H9 (cell line): Measurements from ENCODE around the gene XPNPEP2. TPM values are rescaled to one million over a fixed set of nuclear protein-coding genes. Genes with fewer than 3 reads are reported as not detected.

Experiments used
- DNase-seq: peaks from one replicate; pipeline ENCODE4 v3.0.0-alpha.2; 2017
- H2AFZ ChIP-seq: one replicate; pipeline ENCODE4 v1.6.1; 2013; ENCODE audit warnings: mild to moderate bottlenecking, low read length, control low read depth, moderate library complexity
- H2AK5ac ChIP-seq: 2 replicates; pipeline ENCODE4 v1.6.1; 2013; ENCODE audit warnings: low read length, control low read depth, mixed read lengths; ENCODE audit not compliant: insufficient read length
- H2BK120ac ChIP-seq: one replicate; pipeline ENCODE4 v1.6.1; 2013; ENCODE audit warnings: low read depth, mild to moderate bottlenecking, low read length, control low read depth, inconsistent platforms; ENCODE audit not compliant: poor library complexity, severe bottlenecking
- H2BK12ac ChIP-seq: 2 replicates; pipeline ENCODE4 v1.6.1; 2013; ENCODE audit warnings: low read length, control low read depth, mixed read lengths, low read depth; ENCODE audit not compliant: insufficient read length
- H2BK15ac ChIP-seq: 2 replicates; pipeline ENCODE4 v1.6.1; 2013; ENCODE audit warnings: low read depth, low read length, control low read depth
- H2BK20ac ChIP-seq: one replicate; pipeline ENCODE4 v1.6.1; 2013; ENCODE audit warnings: low read depth, mild to moderate bottlenecking, low read length, control low read depth, inconsistent platforms; ENCODE audit not compliant: poor library complexity, severe bottlenecking
- H2BK5ac ChIP-seq: 2 replicates; pipeline ENCODE4 v1.6.1; 2013; ENCODE audit warnings: low read length, control low read depth, mixed read lengths; ENCODE audit not compliant: insufficient read length
- H3K14ac ChIP-seq: 2 replicates; pipeline ENCODE4 v1.6.1; 2013; ENCODE audit warnings: low read length, control low read depth; ENCODE audit not compliant: insufficient read depth
- H3K18ac ChIP-seq: 2 replicates; pipeline ENCODE4 v1.6.1; 2013; ENCODE audit warnings: low read depth, mild to moderate bottlenecking, mixed read lengths, low read length, control low read depth; ENCODE audit not compliant: insufficient read length
- H3K23ac ChIP-seq: 2 replicates; pipeline ENCODE4 v1.6.1; 2013; ENCODE audit warnings: low read length, control low read depth, mixed read lengths, low read depth; ENCODE audit not compliant: insufficient read length
- H3K23me2 ChIP-seq: 2 replicates; pipeline ENCODE4 v1.6.1; 2013; ENCODE audit warnings: low read depth, mild to moderate bottlenecking, mixed read lengths, low read length, control low read depth; ENCODE audit not compliant: insufficient read length, poor library complexity, severe bottlenecking
- H3K27ac ChIP-seq: 2 replicates; pipeline ENCODE4 v1.5.1; 2013; ENCODE audit warnings: low read length, control low read depth, mixed read lengths, low read depth; ENCODE audit not compliant: insufficient read length
- H3K27me3 ChIP-seq: 2 replicates; pipeline ENCODE4 v1.6.1; 2013; ENCODE audit warnings: low read length, control low read depth, inconsistent platforms; ENCODE audit not compliant: insufficient read depth
- H3K4ac ChIP-seq: 2 replicates; pipeline ENCODE4 v1.6.1; 2013; ENCODE audit warnings: low read depth, mild to moderate bottlenecking, control low read depth, inconsistent platforms, low read length, moderate library complexity
- H3K4me1 ChIP-seq: 2 replicates; pipeline ENCODE4 v1.6.1; 2013; ENCODE audit warnings: low read length, control low read depth, inconsistent platforms; ENCODE audit not compliant: insufficient read depth
- H3K4me2 ChIP-seq: 2 replicates; pipeline ENCODE4 v1.6.1; 2013; ENCODE audit warnings: low read length, control low read depth, mixed read lengths; ENCODE audit not compliant: insufficient read length, insufficient read depth
- H3K56ac ChIP-seq: 2 replicates; pipeline ENCODE4 v1.6.1; 2013; ENCODE audit warnings: low read depth, mild to moderate bottlenecking, mixed read lengths, low read length, control low read depth; ENCODE audit not compliant: insufficient read length
- H3K79me1 ChIP-seq: 2 replicates; pipeline ENCODE4 v1.6.1; 2013; ENCODE audit warnings: low read depth, mild to moderate bottlenecking, moderate library complexity, low read length, control low read depth, inconsistent platforms; ENCODE audit not compliant: insufficient read depth, poor library complexity, severe bottlenecking
- H3K79me2 ChIP-seq: 2 replicates; pipeline ENCODE4 v1.6.1; 2013; ENCODE audit warnings: low read length, control low read depth, inconsistent platforms; ENCODE audit not compliant: insufficient read depth
- H3K9ac ChIP-seq: 2 replicates; pipeline ENCODE4 v1.6.1; 2013; ENCODE audit warnings: low read length, control low read depth, mixed read lengths; ENCODE audit not compliant: insufficient read length; ENCODE audit errors: extremely low read depth
- H3K9me3 ChIP-seq: one replicate; pipeline ENCODE4 v1.6.1; 2013; ENCODE audit warnings: low read depth, low read length, inconsistent platforms; ENCODE audit not compliant: control insufficient read depth
- H3T11ph ChIP-seq: one replicate; pipeline ENCODE4 v1.6.1; 2013; ENCODE audit warnings: mild to moderate bottlenecking, low read length, control low read depth, inconsistent platforms
- H4K20me1 ChIP-seq: one replicate; pipeline ENCODE4 v1.6.1; 2013; ENCODE audit not compliant: control insufficient read depth, insufficient read length, insufficient read depth
- H4K5ac ChIP-seq: 2 replicates; pipeline ENCODE4 v1.6.1; 2013; ENCODE audit warnings: low read depth, mild to moderate bottlenecking, mixed read lengths, low read length, control low read depth; ENCODE audit not compliant: insufficient read length
- H4K8ac ChIP-seq: replicated peaks from 2 replicates; pipeline ENCODE4 v1.6.1; 2013; ENCODE audit warnings: low read length, control low read depth, mixed read lengths, low read depth; ENCODE audit not compliant: insufficient read length
- H4K91ac ChIP-seq: 2 replicates; pipeline ENCODE4 v1.6.1; 2013; ENCODE audit warnings: low read depth, mild to moderate bottlenecking, moderate library complexity, mixed read lengths, low read length, control low read depth; ENCODE audit not compliant: insufficient read length
- H3K27ac Mint-ChIP-seq, 3 experiments: 2 replicates in 2 of 3; 3 replicates in 1 of 3; pipeline ENCODE4 v1.8.0; 2020 to 2021; ENCODE audit warnings: mixed read lengths in 3 of 3, mild to moderate bottlenecking in 1 of 3, moderate library complexity in 1 of 3
- H3K27me3 Mint-ChIP-seq: 2 replicates; pipeline ENCODE4 v1.8.0; 2021; ENCODE audit warnings: low read depth, mild to moderate bottlenecking, moderate library complexity, mixed read lengths
- H3K36me3 Mint-ChIP-seq, 3 experiments: 2 replicates in 2 of 3; 3 replicates in 1 of 3; pipeline ENCODE4 v1.8.0; 2020 to 2021; ENCODE audit warnings: low read depth in 3 of 3, mixed read lengths in 3 of 3; ENCODE audit not compliant: insufficient read depth in 1 of 3
- H3K4me1 Mint-ChIP-seq, 2 experiments: 2 replicates each; pipeline ENCODE4 v1.8.0; 2020; ENCODE audit warnings: mixed read lengths in 2 of 2
- H3K4me3 Mint-ChIP-seq, 2 experiments: 2 replicates in 1 of 2; 3 replicates in 1 of 2; pipeline ENCODE4 v1.8.0; 2020 to 2021; ENCODE audit warnings: mild to moderate bottlenecking in 2 of 2, mixed read lengths in 2 of 2, moderate library complexity in 1 of 2
- H3K9me3 Mint-ChIP-seq, 2 experiments: 2 replicates in 1 of 2; 3 replicates in 1 of 2; pipeline ENCODE4 v1.8.0; 2020; ENCODE audit warnings: mild to moderate bottlenecking in 2 of 2, mixed read lengths in 2 of 2, moderate library complexity in 1 of 2
- total RNA-seq: library from RNA; stranded (reverse); gene quantifications from 2 replicates; pipeline ENCODE4 v1.2.1, GENCODE V29; 2021
- TF ChIP-seq, protein P1 (sequence below): fragments of 200-600 bp; sonication (generic); conservative IDR thresholded peaks from 3 replicates; pipeline ENCODE4 v1.8.0; 2021; ENCODE audit warnings: antibody characterized with exemption, mild to moderate bottlenecking

Gene XPNPEP2
- total RNA-seq, 1 experiment from 2014 or later: 0.11 TPM

DNA sequence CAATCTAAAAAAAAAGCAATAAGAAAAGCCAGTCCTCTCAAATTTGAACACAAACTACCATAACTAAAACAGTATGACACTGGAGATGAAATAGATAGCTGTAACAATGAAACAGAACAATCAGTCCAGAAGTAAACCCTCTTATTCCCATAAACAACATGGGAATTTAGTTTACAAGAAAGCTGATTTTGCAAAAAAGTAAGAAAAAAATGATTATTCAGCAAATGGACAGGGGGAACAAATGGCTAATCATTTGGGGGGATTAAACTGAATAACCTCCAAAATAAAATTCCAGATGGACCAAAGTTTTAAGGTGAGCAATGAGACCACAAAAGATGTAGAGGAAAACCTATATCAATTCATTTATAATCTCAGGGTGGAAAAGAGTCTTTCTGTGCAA, 24.9 kb downstream of the XPNPEP2 start:
- no peak overlapping the region for H3K56ac ChIP-seq
- H2AK5ac ChIP-seq: no peak overlapping the region
- no peaks in the 10 kb centered on the region for H3K9me3 ChIP-seq
- H2BK5ac ChIP-seq: no peak overlapping the region
- H3K4me3 Mint-ChIP-seq: no peak overlapping the region
- no peak overlapping the region for H4K91ac ChIP-seq
- no peak overlapping the region for H2BK12ac ChIP-seq
- peaks cover 0 to 60% of the 10 kb centered on the region in 2 experiments; a peak in 2 of 5 replicates for H3K9me3 Mint-ChIP-seq
- no peak overlapping the region for H3K27ac ChIP-seq
- H2AFZ ChIP-seq: no peak overlapping the region
- H3K23ac ChIP-seq: no peak overlapping the region
- no peak overlapping the region for H3K14ac ChIP-seq
- no peak overlapping the region for H3K9ac ChIP-seq
- no peak overlapping the region for H3K4me2 ChIP-seq
- no peak overlapping the region for H3T11ph ChIP-seq
- no peaks in the 10 kb centered on the region for H3K79me1 ChIP-seq
- no peaks in the 10 kb centered on the region for H3K27me3 ChIP-seq
- H2BK15ac ChIP-seq: no peak overlapping the region
- no peaks in the 10 kb centered on the region for H3K4me1 Mint-ChIP-seq
- no peak overlapping the region for H3K18ac ChIP-seq
- no peaks in the 10 kb centered on the region for H3K36me3 Mint-ChIP-seq
- no peaks in the 10 kb centered on the region for H3K23me2 ChIP-seq
- TF ChIP-seq, protein P1, sequence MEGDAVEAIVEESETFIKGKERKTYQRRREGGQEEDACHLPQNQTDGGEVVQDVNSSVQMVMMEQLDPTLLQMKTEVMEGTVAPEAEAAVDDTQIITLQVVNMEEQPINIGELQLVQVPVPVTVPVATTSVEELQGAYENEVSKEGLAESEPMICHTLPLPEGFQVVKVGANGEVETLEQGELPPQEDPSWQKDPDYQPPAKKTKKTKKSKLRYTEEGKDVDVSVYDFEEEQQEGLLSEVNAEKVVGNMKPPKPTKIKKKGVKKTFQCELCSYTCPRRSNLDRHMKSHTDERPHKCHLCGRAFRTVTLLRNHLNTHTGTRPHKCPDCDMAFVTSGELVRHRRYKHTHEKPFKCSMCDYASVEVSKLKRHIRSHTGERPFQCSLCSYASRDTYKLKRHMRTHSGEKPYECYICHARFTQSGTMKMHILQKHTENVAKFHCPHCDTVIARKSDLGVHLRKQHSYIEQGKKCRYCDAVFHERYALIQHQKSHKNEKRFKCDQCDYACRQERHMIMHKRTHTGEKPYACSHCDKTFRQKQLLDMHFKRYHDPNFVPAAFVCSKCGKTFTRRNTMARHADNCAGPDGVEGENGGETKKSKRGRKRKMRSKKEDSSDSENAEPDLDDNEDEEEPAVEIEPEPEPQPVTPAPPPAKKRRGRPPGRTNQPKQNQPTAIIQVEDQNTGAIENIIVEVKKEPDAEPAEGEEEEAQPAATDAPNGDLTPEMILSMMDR: no peak
- no peak overlapping the region for H3K4ac ChIP-seq
- no peak overlapping the region for H4K5ac ChIP-seq
- H3K27ac Mint-ChIP-seq: no peak overlapping the region
- H2BK120ac ChIP-seq: no peak overlapping the region
- no peak overlapping the region for H2BK20ac ChIP-seq
- no peak for DNase-seq
- no peaks in the 10 kb centered on the region for H4K20me1 ChIP-seq
- no peak overlapping the region for H4K8ac ChIP-seq
- H3K4me1 ChIP-seq: no peaks in the 10 kb centered on the region
- 0 out of 2 replicates have a peak, but pooled peaks cover 3% of the 10 kb centered on the region for H3K27me3 Mint-ChIP-seq
- no peaks in the 10 kb centered on the region for H3K79me2 ChIP-seq
